Erythroblast (primary cell): ENCODE results near the gene CYBC1.

ENCODE experiments used
- GATA1 ChIP-seq: IDR thresholded peaks from 2 replicates; pipeline ENCODE4 v1.6.1; 2011; ENCODE audit warnings: low read depth, mild to moderate bottlenecking, control low read depth, low read length, moderate library complexity
- POLR2A ChIP-seq: IDR thresholded peaks from 2 replicates; pipeline ENCODE4 v1.6.1; 2011; ENCODE audit warnings: mild to moderate bottlenecking, low read length

- TF ChIP-seq POLR2A = no peak
- no peak for TF ChIP-seq GATA1
Observed at GRCh38 chr17:82479602-82480001, 29.1 kb upstream of the CYBC1 start.
